ENCODE data around the gene MTOR. TPM values are rescaled to one million over a fixed set of nuclear protein-coding genes. Genes with fewer than 3 reads are reported as not detected.

Gene MTOR
- total and polyA plus RNA-seq, 2 experiments from 2014 or later, result 17.2 to 37.7 TPM

DNA sequence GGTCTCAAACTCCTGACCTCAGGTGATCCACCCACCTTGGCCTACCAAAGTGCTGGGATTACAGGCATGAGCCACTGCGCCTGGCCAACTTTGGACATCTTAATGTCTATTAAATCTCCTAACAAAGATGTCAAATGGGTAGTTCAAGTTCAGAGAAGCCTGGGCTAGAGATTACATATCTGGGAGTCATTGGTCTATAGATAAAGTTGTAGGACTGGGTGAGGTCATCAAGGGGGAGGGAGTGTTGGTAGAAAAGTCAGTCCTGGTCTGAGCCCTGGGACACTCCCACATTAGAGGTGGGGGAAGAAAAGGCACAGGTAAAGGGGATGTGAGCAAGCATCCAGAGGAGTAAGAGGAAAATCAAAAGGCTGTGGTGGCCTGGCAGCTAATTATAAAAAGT is 17.3 kb upstream of the MTOR start:
- TF ChIP-seq EZH2 (IDR thresholded peaks at IDR 0.05; ENCODE audit: borderline replicate concordance), result no peak
- no peak for TF ChIP-seq EZH2phosphoT487 (IDR thresholded peaks at IDR 0.05; ENCODE audit: low read depth, severe bottlenecking, unreplicated experiment)
- TF ChIP-seq, protein P1, sequence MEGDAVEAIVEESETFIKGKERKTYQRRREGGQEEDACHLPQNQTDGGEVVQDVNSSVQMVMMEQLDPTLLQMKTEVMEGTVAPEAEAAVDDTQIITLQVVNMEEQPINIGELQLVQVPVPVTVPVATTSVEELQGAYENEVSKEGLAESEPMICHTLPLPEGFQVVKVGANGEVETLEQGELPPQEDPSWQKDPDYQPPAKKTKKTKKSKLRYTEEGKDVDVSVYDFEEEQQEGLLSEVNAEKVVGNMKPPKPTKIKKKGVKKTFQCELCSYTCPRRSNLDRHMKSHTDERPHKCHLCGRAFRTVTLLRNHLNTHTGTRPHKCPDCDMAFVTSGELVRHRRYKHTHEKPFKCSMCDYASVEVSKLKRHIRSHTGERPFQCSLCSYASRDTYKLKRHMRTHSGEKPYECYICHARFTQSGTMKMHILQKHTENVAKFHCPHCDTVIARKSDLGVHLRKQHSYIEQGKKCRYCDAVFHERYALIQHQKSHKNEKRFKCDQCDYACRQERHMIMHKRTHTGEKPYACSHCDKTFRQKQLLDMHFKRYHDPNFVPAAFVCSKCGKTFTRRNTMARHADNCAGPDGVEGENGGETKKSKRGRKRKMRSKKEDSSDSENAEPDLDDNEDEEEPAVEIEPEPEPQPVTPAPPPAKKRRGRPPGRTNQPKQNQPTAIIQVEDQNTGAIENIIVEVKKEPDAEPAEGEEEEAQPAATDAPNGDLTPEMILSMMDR (IDR thresholded peaks at IDR 0.05; ENCODE audit: poor library complexity), result no peak
- Histone ChIP-seq H3K9me2 (replicated peaks; ENCODE audit: insufficient read depth) (no peaks in the 10 kb centered on the region), H3K4me2 (no peak overlapping the region), H3K9me3 (ENCODE audit: low read depth) (no peaks in the 10 kb centered on the region), H3K27ac (no peak overlapping the region), H2AFZ (no peak overlapping the region), H3K79me2 (peaks cover 35% of the 10 kb centered on the region), H3K4me1 (ENCODE audit: insufficient read depth) (peaks cover 11% of the 10 kb centered on the region), H3K36me3 (replicated peaks; ENCODE audit: insufficient read depth, low read depth) (no peaks in the 10 kb centered on the region), H3K4me3 (no peak overlapping the region), H3K27me3 (no peaks in the 10 kb centered on the region), H4K20me1 (ENCODE audit: insufficient read depth, poor library complexity, severe bottlenecking) (peaks cover 6% of the 10 kb centered on the region)
- 92% methylated on average over 1 of the region's 1 CpG for WGBS (ENCODE audit: low lambda C conversion rate, missing lambda C conversion rate)
- DNase-seq (ENCODE audit: low spot score), result no peak

- H3K27ac ChIP-seq, result no peak overlapping the region
- DNase-seq (ENCODE audit: low spot score), result no peak
- peaks cover 39% of the 10 kb centered on the region for H3K79me2 ChIP-seq
- no peak overlapping the region for H3K4me2 ChIP-seq
- H3K9me2 ChIP-seq (replicated peaks; ENCODE audit: insufficient read depth), result no peaks in the 10 kb centered on the region
- TF ChIP-seq EZH2 (IDR thresholded peaks at IDR 0.05; ENCODE audit: borderline replicate concordance), result no peak
- TF ChIP-seq, protein P1 (IDR thresholded peaks at IDR 0.05; ENCODE audit: poor library complexity), result no peak
- H3K9me3 ChIP-seq (ENCODE audit: low read depth), result no peaks in the 10 kb centered on the region
- no peaks in the 10 kb centered on the region for H3K36me3 ChIP-seq (replicated peaks; ENCODE audit: insufficient read depth, low read depth)
- no peak overlapping the region for H3K4me3 ChIP-seq
- H3K27me3 ChIP-seq, result no peaks in the 10 kb centered on the region
- H4K20me1 ChIP-seq (ENCODE audit: insufficient read depth, poor library complexity, severe bottlenecking), result peaks cover 6% of the 10 kb centered on the region
- no peak overlapping the region for H2AFZ ChIP-seq
- peaks cover 16% of the 10 kb centered on the region for H3K4me1 ChIP-seq (ENCODE audit: insufficient read depth)
- 95% methylated on average over 5 of the region's 5 CpGs for WGBS (ENCODE audit: low lambda C conversion rate, missing lambda C conversion rate)
These were observed 16.8 kb upstream of the MTOR start for GRCh38 chr1:11279152-11279551.

DNA sequence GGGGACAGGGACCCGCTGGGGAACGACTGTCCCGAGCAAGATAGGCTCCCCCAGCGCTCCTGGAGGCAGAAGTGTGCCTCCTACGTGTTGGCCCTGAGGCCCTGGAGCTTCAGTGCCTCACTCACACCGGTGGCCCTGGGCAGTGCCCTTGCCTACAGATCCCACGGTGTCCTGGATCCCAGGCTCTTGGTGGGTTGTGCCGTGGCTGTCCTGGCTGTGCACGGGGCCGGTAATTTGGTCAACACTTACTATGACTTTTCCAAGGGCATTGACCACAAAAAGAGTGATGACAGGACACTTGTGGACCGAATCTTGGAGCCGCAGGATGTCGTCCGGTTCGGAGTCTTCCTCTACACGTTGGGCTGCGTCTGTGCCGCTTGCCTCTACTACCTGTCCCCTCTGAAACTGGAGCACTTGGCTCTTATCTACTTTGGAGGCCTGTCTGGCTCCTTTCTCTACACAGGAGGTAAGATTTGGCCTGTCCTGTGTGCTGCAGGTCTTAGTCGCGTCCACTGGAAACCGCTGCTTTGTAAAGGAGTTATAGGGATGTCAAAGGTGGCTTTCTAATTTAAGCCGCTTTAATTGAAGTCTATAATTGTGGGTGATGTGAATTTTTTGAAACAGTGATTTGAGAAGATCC is 11.4 kb upstream of the MTOR start:
- no peak for TF ChIP-seq EZH2 (IDR thresholded peaks at IDR 0.05; ENCODE audit: borderline replicate concordance)
- TF ChIP-seq, protein P1 (IDR thresholded peaks at IDR 0.05; ENCODE audit: poor library complexity), result no peak
- no peak for TF ChIP-seq EZH2phosphoT487 (IDR thresholded peaks at IDR 0.05; ENCODE audit: low read depth, severe bottlenecking, unreplicated experiment)
- peak overlapping the region; percentile 99 for H3K27ac ChIP-seq
- H2AFZ ChIP-seq, result peak overlapping the region; percentile 96
- WGBS (ENCODE audit: low lambda C conversion rate, missing lambda C conversion rate), result 8% methylated on average over 22 of the region's 22 CpGs
- no peaks in the 10 kb centered on the region for H3K9me3 ChIP-seq (ENCODE audit: low read depth)
- no peaks in the 10 kb centered on the region for H3K36me3 ChIP-seq (replicated peaks; ENCODE audit: insufficient read depth, low read depth)
- peak overlapping the region; percentile 97 for H3K4me2 ChIP-seq
- no peak for DNase-seq (ENCODE audit: low spot score)
- H3K4me3 ChIP-seq, result peak overlapping the region; percentile 89
- H3K4me1 ChIP-seq (ENCODE audit: insufficient read depth), result peaks cover 22% of the 10 kb centered on the region
- H3K27me3 ChIP-seq, result no peaks in the 10 kb centered on the region
- no peaks in the 10 kb centered on the region for H3K9me2 ChIP-seq (replicated peaks; ENCODE audit: insufficient read depth)
- H4K20me1 ChIP-seq (ENCODE audit: insufficient read depth, poor library complexity, severe bottlenecking), result peaks cover 3% of the 10 kb centered on the region
- H3K79me2 ChIP-seq, result peaks cover 41% of the 10 kb centered on the region
